ENCODE results near the gene TPP1.

The TPP1 gene

DNA sequence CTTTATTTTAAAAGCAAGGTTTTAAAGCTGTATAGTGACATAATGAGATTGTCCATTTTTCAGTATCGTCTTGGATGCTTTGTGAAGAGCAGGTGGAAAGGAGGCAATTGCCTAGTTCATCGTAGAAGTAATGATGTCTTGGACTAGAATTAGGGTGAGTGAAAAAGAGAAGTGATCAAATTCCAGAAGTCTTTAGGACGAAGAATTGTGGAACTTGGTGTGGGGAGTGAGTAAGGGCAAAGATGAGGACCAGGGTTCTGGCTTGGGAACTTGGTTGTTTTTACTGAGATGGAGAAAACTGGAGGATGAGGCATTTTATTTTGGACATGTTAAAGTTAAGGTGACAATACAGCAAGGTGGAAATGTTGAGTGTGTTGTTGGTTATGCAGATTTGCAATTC lies 14.4 kb downstream of the TPP1 start:
- TF ChIP-seq GATA3 (IDR thresholded peaks at IDR 0.05; ENCODE audit: low read depth, low read length), result no peak
- TF ChIP-seq GATA2 (IDR thresholded peaks at IDR 0.05; ENCODE audit: low read depth, low read length), result no peak

GRCh38 chr11:6604081-6604626 lies 15.1 kb downstream of the TPP1 start:
- TF ChIP-seq GATA2 (IDR thresholded peaks at IDR 0.05; ENCODE audit: low read depth, low read length) (no peak), GATA3 (IDR thresholded peaks at IDR 0.05; ENCODE audit: low read depth, low read length) (no peak)

GRCh38 chr11:6603287-6604080 lies 15.7 kb downstream of the TPP1 start, which contains the start of the genes ILK and RRP8:
TSS of gene ILK (plus strand) at chr11:6603774. CDS start at chr11:6604272, 498 bp downstream.
TSS of gene RRP8 (minus strand) at chr11:6603616. CDS start at chr11:6603502, 114 bp downstream.
- no peak for TF ChIP-seq GATA3 (IDR thresholded peaks at IDR 0.05; ENCODE audit: low read depth, low read length)
- no peak for TF ChIP-seq GATA2 (IDR thresholded peaks at IDR 0.05; ENCODE audit: low read depth, low read length)

DNA sequence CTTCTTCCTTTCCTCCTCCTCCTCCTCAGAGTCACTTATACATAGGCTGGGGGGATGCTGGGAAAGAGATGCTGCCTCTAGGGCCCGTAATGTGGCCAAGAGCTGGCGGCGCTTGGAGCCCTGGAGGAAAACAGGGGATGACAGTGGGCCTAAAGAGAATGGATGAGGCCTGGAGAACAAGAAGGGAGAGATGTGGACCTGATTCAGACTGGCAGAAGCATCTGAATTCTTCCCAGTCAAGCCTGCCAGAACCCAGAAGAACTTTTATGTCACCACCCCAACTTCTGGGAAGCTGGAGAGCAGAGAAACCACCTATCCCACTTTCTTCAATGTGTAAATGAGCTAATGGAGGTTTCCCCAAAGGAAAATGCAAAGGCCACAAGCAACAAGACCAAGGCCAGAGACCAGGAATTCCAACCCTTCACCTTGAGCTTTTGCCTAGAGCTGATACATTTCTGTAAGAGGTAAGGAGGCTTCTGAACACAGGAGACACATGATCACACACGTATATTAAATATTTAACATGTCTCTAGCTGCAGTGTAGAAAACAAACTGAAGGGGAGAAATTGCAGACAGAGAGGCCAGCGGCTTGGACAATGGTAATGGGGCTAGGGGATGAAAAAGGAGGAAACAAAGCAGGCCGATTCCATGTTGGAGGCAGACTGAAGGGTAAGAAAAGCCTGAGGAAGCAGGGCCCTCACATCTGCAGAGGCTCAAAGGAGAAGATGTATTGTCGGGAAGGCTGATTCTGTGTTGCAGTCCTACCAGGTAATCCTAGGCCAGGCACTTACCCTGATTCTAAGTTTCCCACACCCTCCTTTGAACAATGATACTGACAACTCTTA lies 16.9 kb downstream of the TPP1 start:
- TF ChIP-seq GATA3 (IDR thresholded peaks at IDR 0.05; ENCODE audit: low read depth, low read length), result no peak
- no peak for TF ChIP-seq GATA2 (IDR thresholded peaks at IDR 0.05; ENCODE audit: low read depth, low read length)

DNA sequence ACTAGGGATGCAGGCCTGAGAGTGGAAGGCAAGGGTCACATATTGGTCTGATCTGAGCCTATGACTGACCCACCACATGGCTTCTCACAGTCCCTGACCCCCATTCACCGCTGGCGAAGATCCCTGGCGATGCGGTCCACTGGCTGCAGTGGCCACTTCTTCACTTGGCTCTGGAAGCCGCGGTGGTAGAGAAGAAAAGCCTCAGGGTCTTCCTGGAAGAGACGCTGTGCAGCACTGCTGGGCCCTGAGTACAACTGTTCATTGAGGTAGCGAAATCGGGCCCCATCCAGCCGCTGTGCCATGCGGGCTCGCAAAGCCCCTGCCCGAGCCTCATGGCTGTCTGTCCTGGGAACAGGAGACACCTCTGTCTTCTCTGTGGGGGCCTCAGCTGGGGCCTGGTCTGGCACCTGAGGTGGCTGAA lies 18.2 kb downstream of the TPP1 start:
- TF ChIP-seq GATA2 (IDR thresholded peaks at IDR 0.05; ENCODE audit: low read depth, low read length) (no peak), GATA3 (IDR thresholded peaks at IDR 0.05; ENCODE audit: low read depth, low read length) (no peak)

DNA sequence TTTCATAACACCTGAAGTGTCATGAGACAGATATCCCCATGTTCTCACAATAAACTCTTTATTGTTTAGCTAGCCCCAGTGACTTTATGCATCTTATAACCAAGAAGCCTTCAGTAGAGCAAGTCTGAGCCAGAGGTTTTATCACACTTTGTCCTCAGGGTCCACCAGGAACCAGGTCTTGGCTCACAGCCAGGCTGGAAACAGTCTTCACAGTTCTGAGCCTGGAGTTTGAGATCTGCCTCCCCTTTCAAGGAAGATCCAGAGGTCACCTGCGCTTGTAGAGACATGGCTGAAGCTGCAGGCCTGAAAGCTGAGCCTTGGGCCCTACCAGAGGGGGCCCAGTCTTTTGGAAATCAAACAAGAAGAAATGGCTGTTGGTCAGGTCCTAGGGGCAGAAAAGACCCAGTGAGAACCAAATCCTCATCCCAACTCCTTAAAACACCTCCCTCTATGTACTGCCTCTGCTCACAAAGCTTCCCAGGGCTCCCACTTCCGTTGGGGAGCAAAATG lies 19.3 kb downstream of the TPP1 start:
- TF ChIP-seq GATA2 (IDR thresholded peaks at IDR 0.05; ENCODE audit: low read depth, low read length) (no peak), GATA3 (IDR thresholded peaks at IDR 0.05; ENCODE audit: low read depth, low read length) (no peak)

DNA sequence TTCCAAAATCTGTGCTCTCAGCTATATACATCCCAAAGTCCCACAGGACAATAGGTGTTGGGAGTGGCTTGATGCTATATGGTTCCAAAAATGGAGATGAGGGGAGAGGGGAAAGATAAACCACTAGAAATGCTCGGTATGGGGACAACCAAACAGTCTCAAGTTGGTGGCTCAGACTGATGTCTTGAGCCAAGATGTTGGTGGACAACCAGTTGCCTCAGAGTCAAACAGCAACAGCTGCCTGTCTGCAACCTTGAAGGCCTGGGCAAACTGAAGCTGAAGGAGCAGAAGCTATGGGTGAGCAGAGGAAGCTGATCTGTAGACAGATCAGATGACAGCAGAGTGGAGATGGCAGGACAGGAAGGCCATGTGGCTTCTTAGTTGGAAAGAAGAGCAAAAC lies 19.8 kb downstream of the TPP1 start:
- TF ChIP-seq GATA3 (IDR thresholded peaks at IDR 0.05; ENCODE audit: low read depth, low read length), result no peak

- TF ChIP-seq GATA2 (IDR thresholded peaks at IDR 0.05; ENCODE audit: low read depth, low read length) (no peak), GATA3 (IDR thresholded peaks at IDR 0.05; ENCODE audit: low read depth, low read length) (no peak)
Observed at GRCh38 chr11:6598555-6598954, 20.7 kb downstream of the TPP1 start.

- no peak for TF ChIP-seq GATA3 (IDR thresholded peaks at IDR 0.05; ENCODE audit: low read depth, low read length)
- TF ChIP-seq GATA2 (IDR thresholded peaks at IDR 0.05; ENCODE audit: low read depth, low read length), result no peak
Observed at GRCh38 chr11:6596239-6596877, 22.9 kb downstream of the TPP1 start.

GRCh38 chr11:6594142-6594768 lies 25.0 kb downstream of the TPP1 start:
- TF ChIP-seq GATA3 (IDR thresholded peaks at IDR 0.05; ENCODE audit: low read depth, low read length), result no peak
- no peak for TF ChIP-seq GATA2 (IDR thresholded peaks at IDR 0.05; ENCODE audit: low read depth, low read length)

DNA sequence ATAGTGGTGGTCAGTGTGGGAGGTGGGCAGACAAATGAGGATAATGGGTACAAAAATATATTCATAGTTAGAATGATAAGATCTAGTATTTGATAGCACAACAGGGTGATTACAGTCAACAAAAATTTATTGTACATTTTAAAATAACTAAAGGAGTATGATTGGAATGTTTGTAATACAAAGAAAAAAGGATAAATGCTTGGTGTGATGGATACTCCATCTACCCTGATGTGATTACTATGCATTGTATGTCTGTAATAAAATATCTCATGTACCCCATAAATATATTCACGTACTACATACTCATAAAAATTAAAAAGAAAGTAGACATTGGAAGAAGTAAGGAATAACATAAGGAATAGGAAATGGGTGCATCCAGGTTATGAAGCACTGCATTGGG lies 31.2 kb downstream of the TPP1 start:
- TF ChIP-seq GATA3 (IDR thresholded peaks at IDR 0.05; ENCODE audit: low read depth, low read length), result no peak
- no peak for TF ChIP-seq GATA2 (IDR thresholded peaks at IDR 0.05; ENCODE audit: low read depth, low read length)

GRCh38 chr11:6587360-6587953 lies 31.8 kb downstream of the TPP1 start:
- TF ChIP-seq GATA2 (IDR thresholded peaks at IDR 0.05; ENCODE audit: low read depth, low read length), result no peak

Data from SH-SY5Y (cell line).